NCI-H2171 treated with DMSO at 0.1 percent for 48 hours (cell line): ENCODE data around the gene PSRC1.

Experiments used
- DNase-seq: peaks from one replicate; lab custom pipeline; 2025; lab: John Stamatoyannopoulos, UW

PSRC1 gene

GRCh38 chr1:109258481-109259466, 24.2 kb downstream of the PSRC1 start:
- DNase-seq, result no peak

- no peak for DNase-seq
These were observed 25.1 kb downstream of the PSRC1 start for GRCh38 chr1:109257682-109258421.

DNA sequence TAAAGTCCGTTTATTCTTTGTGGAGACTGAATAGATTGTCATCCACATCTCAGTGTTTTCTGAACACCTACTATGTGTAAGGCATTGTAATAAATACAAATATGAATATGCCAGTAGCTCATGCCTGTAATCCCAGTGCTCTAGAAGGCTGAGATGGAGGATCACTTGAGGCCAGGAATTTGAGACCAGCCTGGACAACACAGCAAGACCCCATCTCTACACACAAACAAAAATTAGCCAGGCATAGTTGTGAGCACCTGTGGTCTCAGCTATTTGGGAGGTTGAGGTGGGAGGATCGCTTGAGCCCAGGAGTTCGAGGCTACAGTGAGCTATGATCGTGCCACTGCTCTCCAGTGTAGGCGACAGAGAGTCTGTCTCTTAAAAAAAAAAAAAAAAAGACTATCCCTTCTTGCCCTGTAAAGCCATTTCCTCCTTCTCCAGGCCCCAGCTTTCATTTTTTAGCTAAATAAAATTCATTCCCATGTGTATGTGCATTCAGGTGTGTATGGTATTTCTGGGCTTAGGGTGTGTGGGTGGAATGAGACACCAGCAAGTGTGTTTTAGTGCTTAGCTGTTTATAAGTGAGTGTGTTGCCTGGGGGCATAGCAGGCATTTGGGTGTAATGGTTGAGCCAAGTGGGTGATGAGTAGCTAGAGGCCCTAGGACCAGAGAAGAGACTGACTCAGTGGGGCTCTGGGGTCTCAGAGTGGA, 25.8 kb downstream of the PSRC1 start:
- no peak for DNase-seq

- DNase-seq, result peak; percentile 84
These were observed 26.9 kb downstream of the PSRC1 start for GRCh38 chr1:109256085-109256484.

DNA sequence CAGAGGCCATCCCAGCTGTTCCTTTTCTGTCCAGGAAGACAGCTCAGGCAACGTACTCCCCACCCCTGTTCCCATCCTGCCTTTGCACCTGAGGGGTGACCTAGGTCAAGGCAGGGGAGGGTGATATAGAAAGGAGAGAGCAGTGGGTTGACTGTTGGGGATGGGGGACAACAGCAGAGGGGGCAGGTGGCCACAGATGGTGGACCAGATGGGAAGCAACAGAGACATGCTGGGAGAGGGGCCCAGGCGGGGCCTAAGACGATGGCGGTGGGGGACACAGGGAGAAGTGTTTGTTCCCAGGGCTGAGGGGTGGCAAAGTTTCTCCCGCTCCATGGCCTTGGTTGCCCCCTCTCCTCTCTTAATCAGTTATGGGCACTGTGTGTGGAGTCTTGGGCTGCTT, 27.3 kb downstream of the PSRC1 start:
- peak; percentile 88 for DNase-seq

GRCh38 chr1:109255097-109255651, 27.8 kb downstream of the PSRC1 start:
- no peak for DNase-seq

GRCh38 chr1:109254621-109255096, 28.3 kb downstream of the PSRC1 start:
- no peak for DNase-seq

DNA sequence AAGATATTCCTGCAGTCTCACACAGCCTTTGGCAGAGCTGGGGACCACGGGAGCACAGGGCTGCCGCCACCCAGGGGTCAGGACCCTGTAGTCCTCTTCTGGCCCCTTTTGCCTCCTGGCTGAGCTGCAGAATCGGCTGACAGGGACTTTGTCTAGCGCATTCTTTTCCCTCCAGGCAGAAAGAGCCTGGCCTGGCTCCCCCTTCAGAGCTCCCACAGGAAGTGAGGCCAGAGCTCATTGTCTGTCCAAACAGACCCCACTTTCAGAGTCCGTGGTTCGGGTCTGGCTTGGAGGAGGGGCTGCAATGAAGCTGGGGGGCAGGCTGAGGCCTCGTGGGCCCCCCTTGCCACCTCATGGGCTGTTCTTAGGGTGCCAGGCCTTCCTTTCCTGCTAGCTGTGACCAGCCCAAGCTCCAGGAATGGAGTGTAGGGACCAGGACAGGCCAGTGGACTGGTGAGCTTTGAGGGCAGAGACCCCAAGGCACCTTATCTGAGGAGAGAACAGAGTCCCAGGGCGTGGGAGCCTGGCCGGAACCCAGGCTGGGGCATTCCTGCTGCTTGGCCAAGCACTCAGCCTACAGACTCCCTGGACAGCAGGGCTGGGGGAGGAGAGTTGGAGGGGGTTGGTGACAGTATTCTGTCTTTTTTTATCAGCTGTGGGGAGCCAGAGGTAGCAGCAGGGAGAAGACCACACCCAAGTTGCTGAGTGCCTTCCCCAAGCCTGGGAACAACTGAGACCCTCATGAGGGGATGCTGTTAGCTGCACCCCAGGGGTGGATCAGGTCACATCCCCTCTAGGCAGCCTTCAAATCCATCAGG, 28.9 kb downstream of the PSRC1 start:
- no peak for DNase-seq

- DNase-seq, result no peak
These were observed 29.8 kb downstream of the PSRC1 start for GRCh38 chr1:109252893-109253802.

- no peak for DNase-seq
These were observed 30.6 kb downstream of the PSRC1 start for GRCh38 chr1:109252167-109252892.

DNA sequence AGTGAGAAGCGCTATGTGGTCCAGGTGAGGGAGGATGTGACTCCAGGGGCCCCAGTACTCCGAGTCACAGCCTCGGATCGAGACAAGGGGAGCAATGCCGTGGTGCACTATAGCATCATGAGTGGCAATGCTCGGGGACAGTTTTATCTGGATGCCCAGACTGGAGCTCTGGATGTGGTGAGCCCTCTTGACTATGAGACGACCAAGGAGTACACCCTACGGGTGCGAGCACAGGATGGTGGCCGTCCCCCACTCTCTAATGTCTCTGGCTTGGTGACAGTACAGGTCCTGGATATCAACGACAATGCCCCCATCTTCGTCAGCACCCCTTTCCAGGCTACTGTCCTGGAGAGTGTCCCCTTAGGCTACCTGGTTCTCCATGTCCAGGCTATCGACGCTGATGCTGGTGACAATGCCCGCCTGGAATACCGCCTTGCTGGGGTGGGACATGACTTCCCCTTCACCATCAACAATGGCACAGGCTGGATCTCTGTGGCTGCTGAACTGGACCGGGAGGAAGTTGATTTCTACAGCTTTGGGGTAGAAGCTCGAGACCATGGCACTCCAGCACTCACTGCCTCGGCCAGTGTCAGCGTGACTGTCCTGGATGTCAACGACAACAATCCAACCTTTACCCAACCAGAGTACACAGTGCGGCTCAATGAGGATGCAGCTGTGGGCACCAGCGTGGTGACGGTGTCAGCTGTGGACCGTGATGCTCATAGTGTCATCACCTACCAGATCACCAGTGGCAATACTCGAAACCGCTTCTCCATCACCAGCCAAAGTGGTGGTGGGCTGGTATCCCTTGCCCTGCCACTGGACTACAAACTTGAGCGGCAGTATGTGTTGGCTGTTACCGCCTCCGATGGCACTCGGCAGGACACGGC, 31.4 kb downstream of the PSRC1 start:
- no peak for DNase-seq

DNA sequence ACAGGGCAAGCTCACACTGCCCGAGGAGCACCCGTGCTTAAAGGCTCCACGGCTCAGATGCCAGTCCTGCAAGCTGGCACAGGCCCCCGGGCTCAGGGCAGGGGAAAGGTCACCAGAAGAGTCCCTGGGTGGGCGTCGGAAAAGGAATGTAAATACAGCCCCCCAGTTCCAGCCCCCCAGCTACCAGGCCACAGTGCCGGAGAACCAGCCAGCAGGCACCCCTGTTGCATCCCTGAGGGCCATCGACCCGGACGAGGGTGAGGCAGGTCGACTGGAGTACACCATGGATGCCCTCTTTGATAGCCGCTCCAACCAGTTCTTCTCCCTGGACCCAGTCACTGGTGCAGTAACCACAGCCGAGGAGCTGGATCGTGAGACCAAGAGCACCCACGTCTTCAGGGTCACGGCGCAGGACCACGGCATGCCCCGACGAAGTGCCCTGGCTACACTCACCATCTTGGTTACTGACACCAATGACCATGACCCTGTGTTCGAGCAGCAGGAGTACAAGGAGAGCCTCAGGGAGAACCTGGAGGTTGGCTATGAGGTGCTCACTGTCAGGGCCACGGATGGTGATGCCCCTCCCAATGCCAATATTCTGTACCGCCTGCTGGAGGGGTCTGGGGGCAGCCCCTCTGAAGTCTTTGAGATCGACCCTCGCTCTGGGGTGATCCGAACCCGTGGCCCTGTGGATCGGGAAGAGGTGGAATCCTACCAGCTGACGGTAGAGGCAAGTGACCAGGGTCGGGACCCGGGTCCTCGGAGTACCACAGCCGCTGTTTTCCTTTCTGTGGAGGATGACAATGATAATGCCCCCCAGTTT, 32.3 kb downstream of the PSRC1 start:
- no peak for DNase-seq

- no peak for DNase-seq
These were observed 33.1 kb downstream of the PSRC1 start for GRCh38 chr1:109249654-109250401.

DNA sequence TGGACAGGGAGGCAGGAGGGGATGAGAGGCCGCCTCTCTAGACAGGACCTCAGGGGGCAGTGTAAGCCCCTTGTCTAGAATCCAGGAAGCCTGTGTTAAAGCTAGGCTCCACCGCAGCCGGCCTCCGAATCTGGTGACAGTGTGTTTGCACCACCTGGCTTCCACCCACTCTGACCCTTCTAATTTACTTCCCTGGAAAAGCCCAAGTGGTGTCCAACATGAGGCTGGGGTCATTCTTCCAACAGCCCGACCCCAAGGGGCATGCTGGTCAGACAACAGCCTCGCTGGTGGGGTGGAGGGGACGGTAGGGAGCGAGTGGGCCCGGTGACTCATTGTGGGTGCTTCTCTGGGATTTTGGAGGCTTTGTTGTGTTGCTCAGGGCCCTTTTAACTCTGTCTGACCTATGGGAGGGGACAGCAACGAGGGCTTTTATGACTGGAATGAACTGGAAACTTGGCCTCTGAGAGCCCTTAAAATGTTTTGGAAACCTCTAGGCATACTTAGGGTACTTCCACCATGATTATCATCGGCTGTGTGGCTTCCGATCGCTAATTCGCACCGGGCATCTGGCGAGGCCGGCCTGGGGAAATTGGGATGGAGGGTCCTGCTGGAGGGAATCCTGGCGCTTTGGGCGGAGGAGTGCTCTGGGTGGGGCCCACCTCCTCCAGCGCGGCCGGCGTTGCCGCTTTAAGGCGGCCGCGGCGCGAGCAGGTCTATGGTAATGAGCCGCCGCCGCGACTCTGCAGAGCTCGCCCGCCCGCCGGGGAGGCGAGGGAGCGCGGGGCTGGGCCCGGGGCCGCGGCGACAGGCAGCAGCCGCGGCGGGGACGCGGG, 33.9 kb downstream of the PSRC1 start, which contains the start of gene CELSR2:
Gene CELSR2, plus strand, starts transcription at position 743 of the 833 bp plus-strand sequence. CDS start 541 bp downstream, outside the sequence.
- peak; percentile 58 for DNase-seq

DNA sequence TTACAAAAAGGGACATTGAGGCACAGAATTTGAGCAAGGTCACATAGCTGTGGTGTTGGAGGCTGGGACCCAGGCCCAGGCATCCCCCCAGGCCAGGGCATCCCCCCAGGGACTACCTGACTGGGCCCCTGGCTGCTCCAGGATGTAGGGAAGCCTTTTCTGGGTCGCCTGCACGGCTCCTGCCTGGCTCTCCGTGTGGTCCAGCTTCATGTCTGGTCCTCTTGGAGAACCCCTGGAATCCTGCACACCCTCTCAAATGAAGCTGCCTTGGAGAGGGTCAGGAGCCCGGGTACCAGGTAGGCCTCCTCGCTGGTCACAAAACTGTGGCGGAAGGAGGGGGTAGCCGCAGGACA, 34.5 kb downstream of the PSRC1 start:
- DNase-seq, result no peak
